OCI-LY1 (cell line): ENCODE results near the gene RNF144A.

Experiments
- H2AFZ ChIP-seq: fragments of 200-600 bp; sonication (generic), shearing (Covaris generic); 2 replicates; pipeline ENCODE4 v1.6.0; 2014; ENCODE audit warnings: antibody characterized with exemption, mild to moderate bottlenecking, low read length
- H3F3A ChIP-seq: fragments of 200-600 bp; sonication (generic), shearing (Covaris generic); 2 replicates; pipeline ENCODE4 v1.6.0; 2014; ENCODE audit warnings: mild to moderate bottlenecking, antibody characterized with exemption, low read length, moderate library complexity; ENCODE audit not compliant: insufficient read depth
- H3K27ac ChIP-seq: fragments of 200-600 bp; sonication (generic); 2 replicates; pipeline ENCODE4 v1.5.1; 2014; ENCODE audit warnings: low read length, mixed run types, mild to moderate bottlenecking, low read depth; ENCODE audit not compliant: poor library complexity, severe bottlenecking
- H3K27me3 ChIP-seq: fragments of 200-600 bp; sonication (generic); 2 replicates; pipeline ENCODE4 v1.6.0; 2014; ENCODE audit warnings: antibody characterized with exemption, mild to moderate bottlenecking, low read length, moderate library complexity; ENCODE audit not compliant: insufficient read depth
- H3K36me3 ChIP-seq: fragments of 200-600 bp; sonication (generic); 2 replicates; pipeline ENCODE4 v1.6.1; 2014; ENCODE audit warnings: mild to moderate bottlenecking, antibody characterized with exemption, low read length, moderate library complexity, mixed read lengths; ENCODE audit not compliant: insufficient read depth
- H3K4me1 ChIP-seq: fragments of 200-600 bp; sonication (generic); 2 replicates; pipeline ENCODE4 v1.5.1; 2014; ENCODE audit warnings: mild to moderate bottlenecking, low read length, moderate library complexity; ENCODE audit not compliant: insufficient read depth, severe bottlenecking
- H3K4me2 ChIP-seq: fragments of 200-600 bp; sonication (generic), shearing (Covaris generic); 2 replicates; pipeline ENCODE4 v1.6.1; 2014; ENCODE audit warnings: low read length
- H3K4me3 ChIP-seq: fragments of 200-600 bp; sonication (generic); 2 replicates; pipeline ENCODE4 v1.5.1; 2014; ENCODE audit warnings: low read length, low read depth, mild to moderate bottlenecking, mixed read lengths; ENCODE audit not compliant: poor library complexity, severe bottlenecking
- H3K79me2 ChIP-seq: fragments of 200-600 bp; shearing (Covaris generic); 2 replicates; pipeline ENCODE4 v1.6.1; 2016; ENCODE audit warnings: mixed run types, low read length, mixed read lengths; ENCODE audit not compliant: insufficient read depth
- H3K9ac ChIP-seq: fragments of 200-600 bp; sonication (generic), shearing (Covaris generic); 2 replicates; pipeline ENCODE4 v1.6.1; 2014; ENCODE audit warnings: mild to moderate bottlenecking, low read length, mixed read lengths
- H3K9me2 ChIP-seq: fragments of 200-600 bp; sonication (generic), shearing (Covaris generic); 2 replicates; pipeline ENCODE4 v1.6.1; 2014; ENCODE audit warnings: low read depth, mild to moderate bottlenecking, low read length, mixed read lengths
- H3K9me3 ChIP-seq: fragments of 200-600 bp; shearing (Covaris generic); 2 replicates; pipeline ENCODE4 v1.6.1; 2014; ENCODE audit warnings: low read length, mixed read lengths
- H4K20me1 ChIP-seq: fragments of 200-600 bp; sonication (generic), shearing (Covaris generic); 2 replicates; pipeline ENCODE4 v1.6.0; 2016; ENCODE audit warnings: mild to moderate bottlenecking, low read length; ENCODE audit not compliant: insufficient read depth
- CTCF ChIP-seq: fragments of 200-600 bp; sonication (generic), shearing (Covaris generic); IDR thresholded peaks from 2 replicates; pipeline ENCODE4 v1.5.1; 2017; ENCODE audit warnings: mild to moderate bottlenecking, antibody characterized with exemption, low read length, moderate library complexity, mixed read lengths
- EZH2 ChIP-seq: fragments of 200-600 bp; sonication (generic), shearing (Covaris generic); IDR thresholded peaks from 2 replicates; pipeline ENCODE4 v1.8.0; 2017; ENCODE audit warnings: borderline replicate concordance, mixed run types, mild to moderate bottlenecking, antibody characterized with exemption, low read length, moderate library complexity, mixed read lengths

RNF144A gene

DNA sequence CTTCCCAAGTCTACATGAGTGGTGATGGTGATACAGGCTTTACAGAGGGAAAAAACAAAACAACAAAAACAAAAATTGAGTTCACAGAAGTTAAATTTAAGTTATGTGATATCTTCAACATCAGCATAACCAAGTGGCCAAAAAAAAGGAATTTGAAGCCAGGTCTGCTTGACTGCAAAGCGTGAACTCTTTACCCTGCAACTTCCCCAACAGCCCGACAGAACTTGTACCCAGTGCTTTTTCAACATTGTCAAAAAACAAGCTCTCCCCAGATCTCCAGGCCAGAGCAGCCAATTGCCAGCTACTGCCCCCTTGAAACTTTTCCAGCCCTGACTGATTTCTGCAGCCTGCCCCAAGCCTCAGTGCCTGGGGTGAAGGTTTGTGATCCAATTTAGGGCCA is 76.7 kb downstream of the RNF144A start:
- Histone ChIP-seq H2AFZ (no peak overlapping the region), H3F3A (no peaks in the 10 kb centered on the region), H3K36me3 (no peaks in the 10 kb centered on the region), H3K9me2 (no peaks in the 10 kb centered on the region), H3K27me3 (no peaks in the 10 kb centered on the region; the same call in 1 of the 2 replicates), H3K4me1 (peaks cover 1% of the 10 kb centered on the region), H3K9ac (no peak overlapping the region), H3K4me3 (no peak overlapping the region), H3K9me3 (no peaks in the 10 kb centered on the region), H3K4me2 (no peak overlapping the region), H4K20me1 (no peaks in the 10 kb centered on the region), H3K79me2 (no peaks in the 10 kb centered on the region), H3K27ac (no peak overlapping the region)
- no peak for TF ChIP-seq EZH2
- TF ChIP-seq CTCF = no peak

- Histone ChIP-seq H3K9me2 (no peaks in the 10 kb centered on the region), H3K4me1 (peaks cover 8% of the 10 kb centered on the region), H3K79me2 (no peaks in the 10 kb centered on the region), H3K36me3 (no peaks in the 10 kb centered on the region), H3K4me2 (no peak overlapping the region), H3K27ac (no peak overlapping the region), H3K9ac (no peak overlapping the region), H3F3A (no peaks in the 10 kb centered on the region), H4K20me1 (no peaks in the 10 kb centered on the region), H3K9me3 (no peaks in the 10 kb centered on the region), H3K27me3 (no peaks in the 10 kb centered on the region; the same call in 1 of the 2 replicates), H3K4me3 (no peak overlapping the region), H2AFZ (no peak overlapping the region)
- TF ChIP-seq CTCF = no peak
- no peak for TF ChIP-seq EZH2
These were observed 77.4 kb downstream of the RNF144A start for GRCh38 chr2:6994536-6995128.

DNA sequence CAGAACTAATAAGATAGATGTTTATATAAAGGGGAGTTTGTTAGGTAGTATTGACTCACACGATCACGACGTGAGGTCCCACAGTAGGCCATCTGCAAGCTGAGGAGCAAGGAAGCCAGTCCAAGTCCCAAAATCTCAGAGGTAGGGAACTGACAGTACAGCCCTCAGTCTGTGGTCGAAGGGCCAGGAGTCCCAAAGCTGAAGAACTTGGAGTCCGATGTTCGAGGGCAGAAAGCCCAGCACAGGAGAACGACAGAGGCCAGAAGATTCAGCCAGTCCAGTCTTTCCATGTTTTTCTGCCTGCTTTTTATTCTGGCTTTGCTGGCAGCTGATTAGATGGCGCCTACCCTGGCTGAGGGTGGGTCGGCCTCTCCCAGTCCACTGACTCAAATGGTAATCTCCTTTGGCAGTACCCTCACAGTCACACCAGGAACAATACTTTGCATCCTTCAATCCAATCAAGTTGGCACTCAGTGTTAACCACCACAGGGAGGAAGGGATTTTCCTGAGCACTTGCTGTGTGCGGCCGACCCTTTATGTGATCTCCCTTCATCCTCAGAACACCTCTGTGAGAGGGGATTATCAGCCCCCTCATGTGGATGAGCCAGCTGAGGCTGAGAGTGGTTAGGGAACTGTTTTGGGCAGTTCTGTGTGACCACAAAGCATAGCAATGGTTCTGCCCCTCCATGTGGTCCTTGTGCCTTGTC is 78.3 kb downstream of the RNF144A start:
- Histone ChIP-seq H3K27me3 (no peaks in the 10 kb centered on the region; the same call in 1 of the 2 replicates), H4K20me1 (no peaks in the 10 kb centered on the region), H3K9me2 (no peaks in the 10 kb centered on the region), H3K9me3 (no peaks in the 10 kb centered on the region), H3K4me2 (no peak overlapping the region), H2AFZ (no peak overlapping the region), H3K27ac (no peak overlapping the region), H3K4me1 (peaks cover 8% of the 10 kb centered on the region), H3K79me2 (no peaks in the 10 kb centered on the region), H3K4me3 (no peak overlapping the region), H3K36me3 (no peaks in the 10 kb centered on the region), H3K9ac (no peak overlapping the region), H3F3A (no peaks in the 10 kb centered on the region)
- TF ChIP-seq EZH2 (no peak), CTCF (no peak)
